GM19467 (cell line): ENCODE measurements around the gene MBTD1.

Experiments used
- ATAC-seq: cut with Tn5 transposase; IDR thresholded peaks from one replicate; pipeline ENCODE4 v1.9.1; 2021; ENCODE audit warnings: mild to moderate bottlenecking, moderate library complexity; ENCODE audit not compliant: unreplicated experiment

Gene MBTD1

DNA sequence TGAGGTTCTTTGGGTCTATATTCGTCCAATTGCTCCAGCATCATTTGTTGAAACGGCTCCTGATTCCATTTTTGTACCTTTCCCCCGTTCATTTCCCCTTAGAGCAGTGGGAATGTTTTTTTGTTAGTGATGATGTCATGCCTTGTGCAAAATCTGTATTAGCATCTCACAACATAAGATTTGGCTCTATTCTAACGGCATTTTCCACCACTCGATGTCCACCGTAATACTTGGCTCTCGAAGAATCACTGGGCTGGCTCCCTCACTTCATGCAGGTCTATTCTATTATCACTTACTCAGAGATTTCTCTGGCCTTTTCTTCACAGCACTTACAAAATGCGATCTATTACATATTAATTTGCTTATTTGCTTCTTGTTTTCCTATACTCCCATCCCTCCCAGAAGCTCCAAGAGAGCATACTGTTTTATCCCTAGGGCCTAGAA lies 107.1 kb downstream of the MBTD1 start:
- no peak for ATAC-seq

DNA sequence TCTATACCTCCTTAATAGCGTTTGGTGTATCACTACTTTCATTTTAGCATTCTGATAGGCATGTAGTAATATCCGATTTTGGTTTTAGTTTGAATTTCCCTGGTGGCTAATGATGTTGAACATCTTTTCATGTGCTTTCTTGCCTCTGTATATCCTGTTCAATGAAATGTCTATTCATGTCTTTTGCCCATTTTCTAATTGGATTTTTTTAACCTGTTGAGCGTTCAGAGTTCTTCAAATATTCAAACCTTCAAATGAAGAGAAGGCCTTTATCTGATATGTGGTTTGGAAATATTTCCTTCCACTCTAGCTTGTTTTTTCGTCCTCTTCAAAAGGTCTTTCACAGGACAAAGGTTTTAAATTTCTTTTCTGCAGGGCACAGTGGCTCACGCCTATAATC lies 108.9 kb downstream of the MBTD1 start:
- no peak for ATAC-seq

DNA sequence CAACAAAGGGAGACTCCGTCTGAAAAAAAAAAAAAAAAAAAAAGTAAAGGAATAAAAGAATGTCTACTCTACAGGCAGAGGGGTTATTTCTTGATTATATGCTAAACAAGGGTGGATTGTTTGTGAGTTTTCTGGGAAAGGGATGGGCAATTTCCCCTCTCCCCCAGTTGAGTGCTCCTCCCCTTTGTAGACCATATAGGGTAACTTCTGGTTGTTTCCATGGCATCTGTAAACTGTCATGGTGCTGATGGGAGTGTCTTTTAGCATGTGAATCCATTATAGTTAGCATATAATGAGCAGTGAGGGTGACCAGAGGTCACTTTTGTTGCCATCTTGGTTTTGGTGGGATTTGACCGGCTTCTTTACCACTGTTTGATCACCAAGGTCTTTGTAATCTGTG lies 110.7 kb downstream of the MBTD1 start:
- ATAC-seq: no peak

GRCh38 chr17:51147650-51148049 lies 112.2 kb downstream of the MBTD1 start:
- no peak for ATAC-seq

GRCh38 chr17:51144266-51145022 lies 115.4 kb downstream of the MBTD1 start:
- no peak for ATAC-seq

GRCh38 chr17:51142597-51142996 lies 117.3 kb downstream of the MBTD1 start:
- no peak for ATAC-seq

DNA sequence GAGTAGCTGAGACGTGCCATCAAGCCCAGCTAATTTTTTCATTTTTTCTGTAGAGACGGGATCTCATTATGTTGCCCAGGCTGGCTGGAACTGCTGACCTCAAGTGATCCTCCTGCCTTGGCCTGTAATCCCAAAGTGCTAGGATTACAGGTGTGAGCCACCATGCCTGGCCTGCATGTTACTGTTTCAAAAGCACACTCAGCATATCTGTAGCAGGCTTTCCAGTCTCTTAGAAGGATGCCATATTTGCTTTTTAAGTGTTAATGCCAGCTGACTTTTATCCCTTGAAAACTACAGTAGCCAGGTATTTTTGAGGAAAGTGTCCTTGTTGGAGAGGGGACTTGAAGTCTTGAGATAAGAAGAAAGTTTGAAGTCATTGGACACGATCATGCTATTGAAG lies 123.9 kb downstream of the MBTD1 start:
- ATAC-seq: no peak

GRCh38 chr17:51133365-51133764 lies 126.5 kb downstream of the MBTD1 start:
- ATAC-seq: no peak

DNA sequence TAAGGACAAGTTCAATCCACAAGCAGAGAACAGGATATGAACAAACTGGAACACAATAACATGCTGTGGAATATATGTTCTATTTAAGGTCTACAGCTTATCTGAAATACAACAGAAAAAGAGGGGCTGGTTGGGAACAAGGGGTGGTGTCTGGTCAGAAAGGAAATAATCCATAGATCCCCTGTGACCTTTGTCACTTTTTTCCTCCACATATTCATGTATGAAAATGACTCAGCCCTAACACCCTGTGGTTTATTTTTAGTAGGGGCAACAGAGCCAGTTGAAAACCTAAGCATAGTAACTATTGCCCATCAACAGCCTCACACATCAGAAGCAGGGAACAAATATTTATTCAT lies 126.9 kb downstream of the MBTD1 start:
- no peak for ATAC-seq

DNA sequence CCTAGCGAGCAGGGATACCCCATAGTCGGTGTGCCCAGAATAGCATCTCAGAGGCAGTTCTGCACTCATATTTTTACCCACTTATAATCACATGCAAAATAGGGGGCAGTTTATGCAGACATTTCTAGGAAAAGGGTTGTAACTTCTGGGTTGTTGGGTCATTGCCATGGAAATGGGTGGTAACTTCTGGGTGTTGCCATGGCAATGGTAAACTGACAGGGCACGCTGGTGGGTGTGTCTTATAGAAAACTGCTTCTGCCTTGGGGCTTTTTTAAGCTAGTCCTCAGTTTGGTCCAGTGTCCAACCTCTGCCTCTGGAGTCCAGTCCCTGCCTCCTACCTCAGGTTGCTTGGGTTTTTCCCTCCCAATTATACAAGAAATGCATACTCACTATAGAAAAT lies 131.8 kb downstream of the MBTD1 start:
- ATAC-seq: no peak
